Activated T-cell treated with anti-CD3 and anti-CD28 coated beads, Interleukin-2, amount 50 U/mL, for 48 hours (primary cell): ENCODE data around the gene TPSB2.
"Not testable (repeated sequence)": the region's sequence is repeated elsewhere in the genome, so short reads cannot be mapped to it uniquely, and the experiment has no call there.

Experiments
- DNase-seq, 2 experiments: peaks; one replicate each; pipeline ENCODE4 v3.0.0-alpha.2; 2020

Gene TPSB2

DNA sequence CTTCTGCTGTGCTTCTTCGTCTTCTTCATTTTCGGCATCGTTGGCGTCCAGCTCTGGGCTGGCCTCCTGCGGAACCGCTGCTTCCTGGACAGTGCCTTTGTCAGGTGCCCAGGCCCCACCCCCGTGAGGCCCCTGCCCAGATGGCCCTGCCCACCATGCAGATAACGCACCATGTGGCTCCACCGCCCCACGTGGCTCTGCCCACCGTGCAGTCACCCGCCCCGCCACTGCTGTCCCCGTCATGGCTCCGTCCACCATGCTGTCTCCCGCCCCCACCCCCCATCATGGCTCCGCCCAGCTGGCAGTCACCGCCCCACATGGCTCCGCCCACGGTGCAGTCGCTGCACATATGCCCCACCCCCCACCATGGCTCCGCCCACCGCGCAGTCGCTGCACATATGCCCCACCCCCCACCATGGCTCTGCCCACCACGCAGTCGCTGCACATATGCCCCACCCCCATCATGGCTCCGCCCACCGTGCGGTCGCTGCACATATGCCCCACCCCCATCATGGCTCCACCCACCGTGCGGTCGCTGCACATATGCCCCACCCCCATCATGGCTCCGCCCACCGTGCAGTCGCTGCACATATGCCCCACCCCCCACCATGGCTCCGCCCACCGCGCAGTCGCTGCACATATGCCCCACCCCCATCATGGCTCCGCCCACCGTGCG, 31.2 kb downstream of the TPSB2 start:
- not testable (repeated sequence) for DNase-seq

DNA sequence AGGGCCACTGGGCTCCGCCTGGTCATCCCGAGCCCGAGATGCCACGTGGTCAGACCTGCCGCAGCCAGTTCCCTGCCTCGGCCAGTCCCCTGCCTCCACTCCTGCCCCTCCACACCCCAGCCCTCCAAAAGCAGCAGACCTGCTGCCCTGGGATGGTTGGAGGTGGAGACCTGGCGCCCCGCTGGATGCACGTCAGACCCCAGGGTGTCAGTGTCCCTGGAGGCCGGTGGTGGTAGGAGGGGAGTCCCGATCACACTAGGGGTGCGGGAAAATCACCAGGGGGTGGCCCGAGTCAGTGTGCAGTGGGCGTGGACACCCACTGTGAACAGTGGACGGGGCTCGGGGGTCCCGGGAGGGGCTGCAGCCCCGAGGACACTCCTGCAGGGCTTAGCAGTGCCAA, 31.8 kb downstream of the TPSB2 start:
- DNase-seq = no peak

DNA sequence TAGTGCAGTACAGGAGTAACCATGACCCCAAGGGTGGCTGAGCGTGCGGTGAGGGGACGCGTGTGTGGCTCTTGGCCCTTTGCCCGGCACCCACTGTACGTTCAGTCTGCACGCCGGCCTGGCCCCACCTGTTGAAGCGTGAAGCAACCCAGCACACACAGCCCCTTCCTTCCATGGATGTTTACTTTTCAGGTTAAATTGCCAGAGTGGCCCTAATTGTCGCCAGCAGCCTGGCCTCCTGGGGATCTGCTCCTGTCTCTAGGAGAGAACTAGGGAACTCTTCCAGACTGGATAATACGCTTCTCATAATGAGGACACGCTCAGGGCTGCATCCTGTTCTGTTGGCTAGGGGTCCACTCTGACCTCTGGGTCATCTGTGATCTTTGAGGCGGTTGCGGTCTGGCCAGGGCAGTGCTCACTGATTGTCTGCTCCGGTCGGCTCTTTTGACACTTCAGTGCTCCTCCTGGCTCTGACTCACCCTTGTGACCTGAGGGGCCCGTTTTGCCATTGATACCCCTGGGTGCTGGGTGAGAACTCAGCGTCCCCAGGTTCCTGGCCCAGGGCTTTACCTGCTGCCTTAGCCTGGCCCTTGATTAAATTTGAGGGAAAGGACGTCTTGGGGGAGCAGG, 32.6 kb downstream of the TPSB2 start:
- no peak for DNase-seq

DNA sequence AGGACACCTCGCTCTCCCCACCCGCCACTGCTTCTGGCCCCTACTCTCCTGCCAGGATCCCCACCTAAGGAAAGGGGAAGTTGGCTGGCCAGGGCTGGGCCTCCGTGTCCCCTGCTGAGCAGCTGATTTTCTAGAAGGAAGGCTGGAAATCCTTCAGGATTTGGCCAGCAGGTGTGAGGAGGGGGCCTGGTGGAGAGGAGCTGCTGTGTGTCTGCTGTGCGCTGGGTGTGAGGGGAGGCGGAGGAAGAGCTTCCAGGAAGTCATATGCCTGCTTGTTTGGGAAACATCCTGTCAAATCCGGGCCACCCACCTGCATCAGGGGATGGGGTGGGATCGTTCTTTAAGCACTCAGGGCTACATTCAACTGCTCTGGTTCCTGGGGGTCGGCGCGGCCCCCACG, 33.5 kb downstream of the TPSB2 start:
- DNase-seq = no peak

DNA sequence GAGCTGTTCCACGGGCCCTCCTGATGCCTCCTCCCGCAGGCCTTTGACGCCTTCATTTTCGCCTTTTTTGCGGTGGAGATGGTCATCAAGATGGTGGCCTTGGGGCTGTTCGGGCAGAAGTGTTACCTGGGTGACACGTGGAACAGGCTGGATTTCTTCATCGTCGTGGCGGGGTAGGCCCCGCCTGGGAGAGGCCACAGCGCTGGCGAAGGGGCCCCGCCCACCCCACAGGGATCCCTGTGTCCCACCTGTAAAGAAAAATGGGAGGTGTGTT, 34.7 kb downstream of the TPSB2 start:
- DNase-seq = no peak

DNA sequence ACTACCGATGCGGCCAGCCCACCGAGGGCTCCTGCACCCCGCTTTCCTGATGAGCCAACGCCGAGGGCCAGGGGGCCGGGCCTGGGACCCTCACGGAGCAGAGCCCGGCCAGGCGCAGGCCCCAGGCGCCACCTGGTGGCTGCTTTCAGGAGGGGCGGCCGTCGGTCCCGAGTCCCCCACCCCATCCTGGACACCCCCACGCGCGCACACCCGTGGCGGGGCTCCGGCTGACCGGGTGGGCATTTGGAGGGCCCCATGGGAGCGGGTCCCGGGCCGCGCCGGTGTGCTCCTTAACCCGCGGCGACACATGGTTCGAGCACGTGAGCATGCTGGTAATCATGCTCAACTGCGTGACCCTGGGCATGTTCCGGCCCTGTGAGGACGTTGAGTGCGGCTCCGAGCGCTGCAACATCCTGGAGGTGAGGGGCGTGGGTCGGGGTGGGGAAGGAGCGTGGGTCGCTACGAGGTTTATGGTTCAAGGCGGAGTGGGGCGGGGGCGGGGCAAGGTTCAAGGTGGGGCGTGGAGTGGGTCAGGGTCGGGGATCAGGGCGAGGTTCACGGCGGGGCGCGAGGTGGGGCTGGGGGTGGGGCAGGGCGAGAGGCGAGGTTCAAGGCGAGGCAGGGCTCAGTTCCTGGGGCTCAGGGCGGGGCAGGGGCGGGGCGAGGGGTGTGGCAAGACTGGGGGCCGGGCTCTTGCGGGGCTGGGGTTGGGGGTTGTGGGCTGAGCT, 35.2 kb downstream of the TPSB2 start:
- DNase-seq = peak; percentile 41 to 42

DNA sequence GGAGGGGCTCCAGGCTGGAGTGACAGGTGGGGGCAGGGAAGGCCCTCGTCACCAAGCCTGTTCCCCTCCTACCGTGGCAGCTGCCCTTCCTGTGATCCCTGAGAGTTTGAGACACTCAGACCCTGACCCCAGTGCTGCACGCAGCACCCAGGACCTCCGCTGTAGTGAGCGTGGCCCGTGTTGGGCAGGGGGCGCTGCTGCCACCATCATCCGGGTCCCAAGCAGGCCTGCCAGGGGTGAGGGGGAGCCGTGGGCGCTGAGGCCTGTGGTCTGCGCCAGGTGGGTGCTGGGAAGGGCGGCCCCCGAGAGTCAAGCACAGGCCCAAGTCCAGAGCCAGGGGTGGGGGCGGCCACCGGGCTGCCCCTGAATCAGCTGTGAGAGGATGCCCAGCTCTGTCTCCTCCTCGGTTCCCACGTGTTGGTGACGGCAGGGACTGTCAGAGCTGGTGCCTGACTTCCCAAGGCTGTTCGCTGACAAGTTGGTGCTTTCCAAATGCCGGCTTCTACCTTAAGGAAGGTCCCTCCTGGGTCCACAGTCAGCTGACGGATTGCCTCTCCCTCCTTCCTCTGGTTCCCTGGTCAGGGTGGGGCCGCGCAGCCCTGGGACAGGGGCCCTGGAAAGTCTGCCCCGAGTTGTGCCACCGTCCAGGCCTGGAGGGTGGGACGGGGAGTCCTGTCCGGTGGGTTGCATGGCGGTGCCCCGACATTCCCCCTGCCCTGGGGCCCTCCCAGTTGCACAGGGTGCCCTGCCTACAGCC, 36.0 kb downstream of the TPSB2 start:
- DNase-seq = no peak

DNA sequence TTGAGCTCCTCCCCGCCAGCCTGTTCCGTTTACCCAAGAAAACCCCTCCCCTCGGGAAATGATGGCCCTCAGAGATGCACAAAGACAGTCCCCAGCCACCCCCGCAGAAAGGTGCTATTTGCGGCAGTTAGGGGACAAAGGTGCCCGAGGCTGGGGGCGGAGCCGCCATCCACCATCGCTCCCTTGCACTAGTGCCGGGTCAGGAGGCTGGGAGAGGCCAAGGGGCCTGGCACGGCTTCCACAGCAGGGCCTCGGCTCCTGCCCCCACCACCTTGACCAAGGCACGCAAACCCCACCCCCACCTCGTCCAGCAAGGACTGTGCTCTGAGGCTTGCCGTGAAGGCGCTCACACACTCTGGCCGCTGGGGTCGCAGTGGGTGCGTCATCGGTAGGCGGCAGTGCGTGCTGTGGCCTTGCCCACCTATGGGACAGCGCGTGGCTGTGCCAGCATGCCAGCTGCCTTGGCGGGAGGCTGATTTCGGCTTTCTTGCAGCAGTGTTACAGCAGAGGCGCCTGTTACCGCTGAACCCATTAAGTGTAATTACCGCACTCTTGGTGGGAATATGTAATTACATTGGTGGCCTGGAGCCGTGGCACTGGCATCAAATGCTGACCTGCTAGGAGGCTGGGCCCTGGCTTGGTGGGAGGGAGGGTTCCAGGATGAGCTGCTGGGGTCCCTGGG, 36.7 kb downstream of the TPSB2 start:
- no peak for DNase-seq

DNA sequence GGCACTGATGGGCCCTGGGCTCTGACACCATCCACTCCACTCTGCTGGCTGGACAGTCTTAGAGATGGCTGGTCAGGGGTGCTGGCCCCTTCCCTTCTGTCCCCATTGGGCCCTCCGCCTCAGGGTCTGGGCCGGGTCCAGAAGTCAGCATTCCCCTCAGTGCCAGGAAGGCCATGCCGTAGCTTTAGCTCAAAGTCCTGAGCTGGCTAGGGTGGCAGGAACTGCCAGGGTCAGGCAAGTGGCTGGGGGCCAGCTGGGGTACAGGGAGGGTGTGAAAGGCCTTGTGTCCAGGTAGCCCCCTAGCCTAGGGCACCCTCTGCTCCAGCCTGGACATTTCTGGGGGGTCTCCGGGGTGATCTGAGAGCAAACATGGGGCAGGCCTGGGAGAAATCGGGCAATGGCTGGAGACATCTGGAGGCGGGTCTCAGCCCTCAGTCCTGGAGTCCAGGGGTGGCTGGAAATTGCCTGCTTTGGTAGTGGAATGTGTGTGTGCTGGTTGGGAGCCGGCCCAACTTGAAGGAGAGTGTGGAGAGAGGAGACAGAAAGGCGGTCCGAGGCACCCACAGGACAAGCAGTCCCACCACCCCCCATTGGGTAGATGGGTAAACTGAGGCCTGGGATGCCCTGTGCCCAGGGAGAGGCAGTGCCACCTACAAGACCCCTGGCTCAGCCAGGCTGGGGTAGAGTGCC, 37.5 kb downstream of the TPSB2 start:
- DNase-seq = no peak

DNA sequence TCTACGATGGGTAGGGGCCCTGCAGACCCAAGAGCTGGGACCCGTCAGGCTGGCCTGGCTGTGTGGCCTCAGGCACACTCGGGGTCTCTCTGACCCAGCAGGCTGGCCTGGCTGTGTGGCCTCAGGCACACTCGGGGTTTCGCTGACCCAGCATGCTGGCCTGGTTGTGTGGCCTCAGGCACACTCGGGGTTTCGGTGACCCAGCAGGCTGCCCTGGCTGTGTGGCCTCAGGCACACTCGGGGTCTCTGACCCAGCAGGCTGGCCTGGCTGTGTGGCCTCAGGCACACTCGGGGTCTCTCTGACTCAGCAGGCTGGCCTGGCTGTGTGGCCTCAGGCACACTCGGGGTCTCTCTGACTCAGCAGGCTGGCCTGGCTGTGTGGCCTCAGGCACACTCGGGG, 39.2 kb downstream of the TPSB2 start:
- not testable (repeated sequence) for DNase-seq

DNA sequence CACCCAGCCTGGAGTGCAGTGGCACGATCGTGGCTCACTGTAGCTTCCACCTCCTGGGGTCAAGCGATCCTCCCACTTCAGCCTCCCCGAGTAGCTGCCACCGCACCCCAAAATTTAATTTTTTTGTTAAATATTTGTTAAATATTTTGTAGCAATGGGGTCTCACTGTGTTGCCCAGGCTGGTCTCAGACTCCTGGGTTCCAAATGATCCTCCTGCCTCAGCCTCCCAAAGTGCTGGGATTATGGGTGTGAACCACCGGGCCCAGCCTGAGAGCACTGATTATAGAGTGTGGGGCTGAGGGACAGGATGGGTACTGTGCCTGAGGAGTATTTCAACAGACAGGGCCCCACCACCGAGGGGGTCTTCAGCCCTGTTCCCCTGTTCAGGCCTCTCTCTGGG, 40.5 kb downstream of the TPSB2 start:
- no peak for DNase-seq

DNA sequence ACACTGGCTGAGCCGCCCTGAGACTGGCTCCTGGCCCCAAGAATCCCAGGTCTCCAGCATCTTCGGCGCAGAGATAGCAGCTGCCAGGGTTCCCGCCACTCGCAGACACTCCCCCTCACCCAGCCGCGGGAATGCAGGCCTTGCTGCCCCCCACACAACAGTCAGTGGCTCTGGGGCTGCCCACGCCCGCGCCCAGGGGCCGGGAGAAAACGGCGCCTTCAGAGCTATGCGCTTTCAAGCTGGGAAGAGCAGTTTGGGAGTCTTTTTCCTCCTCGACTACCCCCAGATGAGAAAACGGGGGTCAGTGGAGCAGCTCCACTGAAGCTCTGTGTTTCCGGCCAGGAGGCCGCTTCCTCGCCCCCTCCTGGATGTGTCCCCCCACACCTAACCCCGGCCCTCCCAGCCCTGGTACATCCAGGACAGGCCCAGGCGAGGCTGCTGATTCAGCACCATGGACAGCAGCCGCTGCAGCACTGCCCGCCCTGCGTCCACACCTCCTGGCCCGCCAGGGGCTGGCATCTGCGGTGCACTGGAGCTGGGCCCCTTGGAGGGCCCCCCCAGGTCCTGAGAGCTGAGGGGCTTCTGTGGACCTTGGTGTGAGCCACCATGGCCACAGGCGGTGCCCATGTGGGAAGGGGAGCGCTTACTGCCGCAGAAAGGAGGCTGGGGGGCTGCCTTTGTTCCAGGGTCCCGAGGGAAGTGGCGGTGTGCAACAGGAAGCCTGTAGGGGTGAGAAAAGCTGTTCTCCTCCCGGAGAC, 41.4 kb downstream of the TPSB2 start:
- peak; percentile 52 to 63 for DNase-seq

DNA sequence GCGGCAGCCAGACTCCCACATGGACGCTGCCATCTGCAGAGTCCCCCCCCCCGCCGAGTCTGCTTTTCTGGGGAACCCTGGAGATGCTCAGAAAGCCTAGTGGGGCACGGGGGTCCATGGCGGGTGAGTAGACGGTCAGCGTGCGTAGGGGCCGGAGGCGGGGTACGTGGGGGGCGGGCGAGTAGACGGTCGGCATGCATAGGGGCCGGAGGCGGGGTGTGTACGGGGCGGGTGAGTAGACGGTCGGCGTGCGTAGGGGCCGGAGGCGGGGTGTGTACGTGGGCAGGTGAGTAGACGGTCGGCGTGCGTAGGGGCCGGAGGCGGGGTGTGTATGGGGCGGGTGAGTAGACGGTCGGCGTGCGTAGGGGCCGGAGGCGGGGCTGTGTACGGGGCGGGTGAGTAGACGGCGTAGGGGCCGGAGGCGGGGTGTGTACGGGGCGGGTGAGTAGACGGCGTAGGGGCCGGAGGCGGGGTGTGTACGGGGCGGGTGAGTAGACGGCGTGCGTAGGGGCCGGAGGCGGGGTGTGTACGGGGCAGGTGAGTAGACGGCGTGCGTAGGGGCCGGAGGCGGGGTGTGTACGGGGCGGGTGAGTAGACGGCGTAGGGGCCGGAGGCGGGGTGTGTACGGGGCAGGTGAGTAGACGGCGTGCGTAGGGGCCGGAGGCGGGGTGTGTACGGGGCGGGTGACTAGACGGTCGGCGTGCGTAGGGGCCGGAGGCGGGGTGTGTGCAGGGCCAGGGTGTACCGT, 44.4 kb downstream of the TPSB2 start:
- not testable (repeated sequence) for DNase-seq

DNA sequence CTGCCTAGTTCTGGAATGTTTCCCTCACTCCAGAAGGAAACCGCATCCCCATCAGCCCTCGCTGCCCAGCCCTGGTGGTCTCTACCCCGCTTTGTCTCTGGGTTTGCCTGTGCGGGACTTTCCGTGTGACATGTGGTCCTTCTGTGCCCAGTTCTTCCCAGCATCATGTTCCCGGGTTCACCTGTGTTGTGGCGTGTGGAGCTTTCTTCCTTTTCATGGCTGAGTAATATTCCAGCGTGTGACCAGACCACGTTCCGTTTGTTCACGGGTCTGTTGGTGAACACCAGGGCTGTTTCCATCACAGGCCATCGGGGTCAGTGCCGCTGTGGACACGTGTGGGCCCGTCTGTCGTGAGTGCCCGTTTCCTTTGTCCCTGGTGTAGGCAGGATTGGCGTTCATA, 45.0 kb downstream of the TPSB2 start:
- no peak for DNase-seq

DNA sequence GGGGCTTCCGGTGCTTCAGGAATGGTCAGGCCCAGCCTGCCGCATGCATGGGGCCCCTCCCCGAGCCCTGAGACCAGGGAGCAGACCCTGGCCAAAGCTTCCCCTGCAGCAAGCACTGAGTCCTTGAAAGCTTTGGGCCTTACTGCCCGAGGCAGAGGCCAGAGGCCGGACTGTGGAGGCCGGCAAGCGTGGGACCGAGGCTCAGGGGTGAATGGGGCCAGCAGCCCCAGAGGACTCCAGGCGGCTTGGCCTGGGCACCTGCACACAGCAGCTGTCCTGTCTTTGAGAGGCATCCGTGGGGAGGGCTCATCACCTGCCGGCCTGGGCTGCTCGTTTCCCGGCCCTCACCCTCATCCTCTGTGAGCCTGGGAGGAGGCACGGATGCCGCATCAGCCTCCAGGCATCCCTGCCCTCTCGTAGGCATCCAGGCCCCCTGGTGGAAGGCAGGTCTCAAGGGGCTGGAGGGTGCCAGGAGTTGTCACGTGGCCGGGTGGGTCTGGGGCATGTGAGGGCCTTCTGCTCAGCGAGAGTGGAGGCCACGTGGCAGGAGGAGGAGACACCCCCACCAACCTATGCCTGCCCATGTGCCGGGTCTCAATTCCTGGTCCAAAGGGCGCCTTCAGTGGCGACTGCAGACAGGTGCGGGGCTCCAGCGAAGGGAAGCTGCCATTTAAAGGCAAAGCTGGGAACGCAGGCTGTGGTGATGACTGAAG, 45.7 kb downstream of the TPSB2 start:
- DNase-seq = no peak

DNA sequence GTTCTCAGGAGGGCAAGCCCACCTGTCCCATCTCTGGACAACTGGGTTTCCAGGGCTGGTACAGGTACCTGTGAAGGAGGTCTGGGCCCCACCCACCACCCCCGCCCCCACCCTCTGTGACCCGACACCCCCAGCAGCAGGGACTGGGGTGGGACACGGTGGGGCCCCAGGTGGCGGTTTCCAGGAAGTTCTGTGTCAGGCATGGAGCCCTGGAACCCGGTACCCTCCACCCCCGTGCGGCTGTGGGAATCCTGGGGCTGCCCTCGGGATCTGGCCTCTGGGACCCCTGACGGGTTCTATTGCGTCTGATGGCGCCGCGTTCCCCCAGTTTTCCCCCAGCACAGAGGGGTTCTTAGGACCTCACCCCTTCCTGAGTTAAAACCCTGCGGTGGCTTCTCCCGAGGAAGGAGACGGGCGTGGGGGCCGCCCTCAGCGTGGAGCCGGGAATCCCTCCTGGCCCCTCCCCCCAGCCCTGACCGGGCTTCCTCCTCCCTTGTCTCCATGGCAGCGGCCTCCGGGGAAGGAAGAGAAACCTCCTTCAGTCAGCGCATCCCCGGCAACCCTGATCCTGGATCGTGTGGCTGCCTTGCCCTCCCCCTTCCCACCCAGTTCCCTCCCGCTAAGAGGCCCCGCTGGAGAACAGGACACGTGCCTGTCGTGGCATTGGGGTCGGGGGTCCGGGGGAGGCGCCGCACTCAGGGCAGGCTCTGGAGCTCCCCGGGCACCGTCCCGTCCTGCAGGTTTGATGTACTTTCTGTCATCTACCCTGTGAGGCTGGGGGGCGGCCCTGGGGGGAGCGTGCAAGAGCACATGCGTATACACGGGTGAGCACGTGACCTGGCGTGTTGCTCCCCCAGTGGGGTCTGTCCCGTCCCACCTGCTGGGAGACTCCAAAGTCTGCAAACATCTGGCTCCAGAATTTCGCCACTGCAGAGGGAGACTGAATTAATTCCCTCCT, 46.8 kb downstream of the TPSB2 start:
- no peak for DNase-seq

DNA sequence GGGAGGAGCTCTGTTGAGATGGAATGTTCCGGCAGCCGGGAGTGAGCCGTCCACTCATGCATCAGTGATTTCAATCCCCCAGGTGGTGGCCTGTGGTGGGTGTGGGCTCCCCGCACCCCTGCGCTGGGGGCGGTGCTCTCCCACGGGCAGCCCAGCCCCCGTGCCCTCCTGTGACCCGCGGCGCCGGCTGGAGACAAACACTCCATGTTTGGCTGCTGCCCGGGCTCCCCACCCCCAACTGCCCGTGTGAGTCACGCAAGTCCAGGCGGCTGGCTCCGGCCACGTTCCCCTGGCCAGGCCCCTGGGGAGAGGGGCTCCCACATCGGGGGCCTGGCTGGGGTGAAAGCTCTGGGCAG, 47.7 kb downstream of the TPSB2 start:
- DNase-seq = no peak

DNA sequence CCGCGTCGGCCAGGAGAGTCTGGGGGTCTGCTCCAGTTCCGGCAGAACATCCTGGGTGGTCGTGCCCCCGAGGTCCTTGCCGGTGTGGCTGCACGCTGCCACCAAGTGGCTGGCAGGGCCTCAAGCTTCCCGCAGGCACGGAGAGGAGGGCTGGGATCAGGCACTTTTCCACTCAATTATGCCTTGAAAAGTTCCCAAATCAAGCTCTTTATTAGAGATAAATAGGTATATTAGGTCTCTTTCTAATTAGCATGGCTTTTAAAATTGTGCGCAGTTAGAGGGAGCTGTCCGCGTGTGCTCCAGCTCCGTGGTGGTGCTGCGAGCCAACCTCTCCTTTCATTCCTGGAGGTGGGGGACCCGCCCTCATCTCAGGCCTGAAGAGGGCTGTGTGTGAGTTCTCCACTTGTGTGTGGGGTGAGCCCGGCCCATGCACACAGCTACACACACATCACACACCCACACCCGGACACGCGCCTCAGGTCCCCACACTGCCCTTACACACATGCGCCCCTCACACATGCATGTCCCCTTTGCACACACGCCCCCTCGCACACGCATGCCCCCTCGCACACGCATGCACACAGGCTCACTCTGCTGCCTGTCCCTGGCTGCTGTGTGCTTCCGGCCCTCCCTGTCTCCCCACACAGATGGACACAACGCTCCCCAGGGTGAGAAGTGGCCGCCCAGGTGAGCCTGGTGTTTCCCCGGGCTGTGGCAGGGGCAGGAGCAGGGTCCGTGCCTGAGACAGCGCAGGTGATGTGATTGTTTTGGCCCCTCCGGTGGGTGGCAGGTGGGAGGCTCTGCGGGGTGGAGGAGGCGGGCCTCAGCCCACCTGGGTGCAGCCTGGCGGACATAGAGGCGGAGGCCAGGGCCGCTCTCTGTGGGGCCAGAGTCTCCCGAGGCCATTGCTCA, 48.3 kb downstream of the TPSB2 start:
- DNase-seq = no peak
